ENCODE results near the gene EFCAB14. TPM values are rescaled to one million over a fixed set of nuclear protein-coding genes. Genes with fewer than 3 reads are reported as not detected.

The EFCAB14 gene
- total and polyA plus RNA-seq, 9 of the 15 experiments (the other 6 are each of a cell fraction or from before 2014, with no cell fraction given) = 7.3 to 49.0 (median 37.3) TPM

DNA sequence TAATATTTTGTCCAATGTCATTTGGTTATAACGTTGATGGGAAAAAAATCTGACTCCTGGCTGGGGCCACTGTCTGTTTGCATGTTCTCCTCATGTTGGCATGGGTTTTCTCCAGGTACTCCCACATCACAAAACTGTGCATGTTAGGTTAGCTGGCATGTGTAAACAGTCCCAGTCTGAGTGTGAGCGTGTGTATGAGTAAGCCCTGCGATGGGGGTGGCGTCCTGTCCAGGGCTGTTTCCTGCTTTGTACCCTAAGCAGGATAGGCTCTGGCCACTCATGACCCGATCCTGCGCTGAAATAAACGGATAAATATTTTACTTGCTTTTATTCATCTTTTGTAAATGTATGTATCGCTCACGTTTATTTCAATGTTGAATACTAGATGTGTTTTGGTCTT is 13.5 kb downstream of the EFCAB14 start (continued):
- TF ChIP-seq, protein P1, sequence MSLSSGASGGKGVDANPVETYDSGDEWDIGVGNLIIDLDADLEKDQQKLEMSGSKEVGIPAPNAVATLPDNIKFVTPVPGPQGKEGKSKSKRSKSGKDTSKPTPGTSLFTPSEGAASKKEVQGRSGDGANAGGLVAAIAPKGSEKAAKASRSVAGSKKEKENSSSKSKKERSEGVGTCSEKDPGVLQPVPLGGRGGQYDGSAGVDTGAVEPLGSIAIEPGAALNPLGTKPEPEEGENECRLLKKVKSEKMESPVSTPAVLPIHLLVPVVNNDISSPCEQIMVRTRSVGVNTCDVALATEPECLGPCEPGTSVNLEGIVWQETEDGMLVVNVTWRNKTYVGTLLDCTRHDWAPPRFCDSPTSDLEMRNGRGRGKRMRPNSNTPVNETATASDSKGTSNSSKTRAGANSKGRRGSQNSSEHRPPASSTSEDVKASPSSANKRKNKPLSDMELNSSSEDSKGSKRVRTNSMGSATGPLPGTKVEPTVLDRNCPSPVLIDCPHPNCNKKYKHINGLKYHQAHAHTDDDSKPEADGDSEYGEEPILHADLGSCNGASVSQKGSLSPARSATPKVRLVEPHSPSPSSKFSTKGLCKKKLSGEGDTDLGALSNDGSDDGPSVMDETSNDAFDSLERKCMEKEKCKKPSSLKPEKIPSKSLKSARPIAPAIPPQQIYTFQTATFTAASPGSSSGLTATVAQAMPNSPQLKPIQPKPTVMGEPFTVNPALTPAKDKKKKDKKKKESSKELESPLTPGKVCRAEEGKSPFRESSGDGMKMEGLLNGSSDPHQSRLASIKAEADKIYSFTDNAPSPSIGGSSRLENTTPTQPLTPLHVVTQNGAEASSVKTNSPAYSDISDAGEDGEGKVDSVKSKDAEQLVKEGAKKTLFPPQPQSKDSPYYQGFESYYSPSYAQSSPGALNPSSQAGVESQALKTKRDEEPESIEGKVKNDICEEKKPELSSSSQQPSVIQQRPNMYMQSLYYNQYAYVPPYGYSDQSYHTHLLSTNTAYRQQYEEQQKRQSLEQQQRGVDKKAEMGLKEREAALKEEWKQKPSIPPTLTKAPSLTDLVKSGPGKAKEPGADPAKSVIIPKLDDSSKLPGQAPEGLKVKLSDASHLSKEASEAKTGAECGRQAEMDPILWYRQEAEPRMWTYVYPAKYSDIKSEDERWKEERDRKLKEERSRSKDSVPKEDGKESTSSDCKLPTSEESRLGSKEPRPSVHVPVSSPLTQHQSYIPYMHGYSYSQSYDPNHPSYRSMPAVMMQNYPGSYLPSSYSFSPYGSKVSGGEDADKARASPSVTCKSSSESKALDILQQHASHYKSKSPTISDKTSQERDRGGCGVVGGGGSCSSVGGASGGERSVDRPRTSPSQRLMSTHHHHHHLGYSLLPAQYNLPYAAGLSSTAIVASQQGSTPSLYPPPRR (CRISPR knock-in tag; IDR thresholded peaks at IDR 0.05; ENCODE audit: borderline replicate concordance) = no peak
- TF ChIP-seq, protein P2, sequence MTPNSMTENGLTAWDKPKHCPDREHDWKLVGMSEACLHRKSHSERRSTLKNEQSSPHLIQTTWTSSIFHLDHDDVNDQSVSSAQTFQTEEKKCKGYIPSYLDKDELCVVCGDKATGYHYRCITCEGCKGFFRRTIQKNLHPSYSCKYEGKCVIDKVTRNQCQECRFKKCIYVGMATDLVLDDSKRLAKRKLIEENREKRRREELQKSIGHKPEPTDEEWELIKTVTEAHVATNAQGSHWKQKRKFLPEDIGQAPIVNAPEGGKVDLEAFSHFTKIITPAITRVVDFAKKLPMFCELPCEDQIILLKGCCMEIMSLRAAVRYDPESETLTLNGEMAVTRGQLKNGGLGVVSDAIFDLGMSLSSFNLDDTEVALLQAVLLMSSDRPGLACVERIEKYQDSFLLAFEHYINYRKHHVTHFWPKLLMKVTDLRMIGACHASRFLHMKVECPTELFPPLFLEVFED (CRISPR knock-in tag; conservative IDR thresholded peaks at IDR 0.05) = no peak
- TF ChIP-seq HDAC8 (tag; IDR thresholded peaks at IDR 0.05) (no peak), FOS (IDR thresholded peaks at IDR 0.05; ENCODE audit: extremely low read depth, insufficient read length) (no peak), JUND (IDR thresholded peaks at IDR 0.05; ENCODE audit: borderline replicate concordance, low read depth, low read length) (no peak), JUND (tag; IDR thresholded peaks at IDR 0.05; ENCODE audit: borderline replicate concordance, low read depth, low read length) (no peak)

Measured in K562 (cell line).